ENCODE results near the gene MATCAP1.
A peak's percentile ranks its signal among the peaks of the same experiment; 100 is the strongest.

- TF ChIP-seq, protein P1, sequence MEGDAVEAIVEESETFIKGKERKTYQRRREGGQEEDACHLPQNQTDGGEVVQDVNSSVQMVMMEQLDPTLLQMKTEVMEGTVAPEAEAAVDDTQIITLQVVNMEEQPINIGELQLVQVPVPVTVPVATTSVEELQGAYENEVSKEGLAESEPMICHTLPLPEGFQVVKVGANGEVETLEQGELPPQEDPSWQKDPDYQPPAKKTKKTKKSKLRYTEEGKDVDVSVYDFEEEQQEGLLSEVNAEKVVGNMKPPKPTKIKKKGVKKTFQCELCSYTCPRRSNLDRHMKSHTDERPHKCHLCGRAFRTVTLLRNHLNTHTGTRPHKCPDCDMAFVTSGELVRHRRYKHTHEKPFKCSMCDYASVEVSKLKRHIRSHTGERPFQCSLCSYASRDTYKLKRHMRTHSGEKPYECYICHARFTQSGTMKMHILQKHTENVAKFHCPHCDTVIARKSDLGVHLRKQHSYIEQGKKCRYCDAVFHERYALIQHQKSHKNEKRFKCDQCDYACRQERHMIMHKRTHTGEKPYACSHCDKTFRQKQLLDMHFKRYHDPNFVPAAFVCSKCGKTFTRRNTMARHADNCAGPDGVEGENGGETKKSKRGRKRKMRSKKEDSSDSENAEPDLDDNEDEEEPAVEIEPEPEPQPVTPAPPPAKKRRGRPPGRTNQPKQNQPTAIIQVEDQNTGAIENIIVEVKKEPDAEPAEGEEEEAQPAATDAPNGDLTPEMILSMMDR (IDR thresholded peaks at IDR 0.05) = no peak
- TF ChIP-seq POLR2A (IDR thresholded peaks at IDR 0.05) (no peak), POLR2AphosphoS5 (IDR thresholded peaks at IDR 0.05) (peak; percentile 74 to 84 (median 84))
Measured at GRCh38 chr16:67191995-67192681, 8.4 kb upstream of the MATCAP1 start, which contains the start of gene E2F4.
